Peyer's patch (tissue), 4 donors: Measurements from ENCODE around the gene SDR39U1.

Source experiments
- CTCF ChIP-seq, 6 experiments: fragments of 450-650 bp in 4 of 6; fragments of 200-600 bp in 2 of 6; sonication (generic) in 1 of 6; IDR thresholded peaks; one replicate each; pipeline ENCODE4 v1.5.1; 2017 to 2019; ENCODE audit warnings: antibody characterized with exemption in 6 of 6, mild to moderate bottlenecking in 3 of 6, moderate library complexity in 1 of 6
- POLR2A ChIP-seq, 2 donors: fragments of 450-650 bp; IDR thresholded peaks; one replicate each; pipeline ENCODE4 v1.5.1; 2017; ENCODE audit warnings: antibody characterized with exemption in 2 of 2, mild to moderate bottlenecking in 2 of 2, moderate library complexity in 2 of 2

- TF ChIP-seq CTCF (IDR thresholded peaks at IDR 0.05) = no peak
- TF ChIP-seq POLR2A (IDR thresholded peaks at IDR 0.05) = no peak
Measured at GRCh38 chr14:24465368-24465767, 22.8 kb upstream of the SDR39U1 start.
